Measurements from ENCODE around the gene C11orf91.

DNA sequence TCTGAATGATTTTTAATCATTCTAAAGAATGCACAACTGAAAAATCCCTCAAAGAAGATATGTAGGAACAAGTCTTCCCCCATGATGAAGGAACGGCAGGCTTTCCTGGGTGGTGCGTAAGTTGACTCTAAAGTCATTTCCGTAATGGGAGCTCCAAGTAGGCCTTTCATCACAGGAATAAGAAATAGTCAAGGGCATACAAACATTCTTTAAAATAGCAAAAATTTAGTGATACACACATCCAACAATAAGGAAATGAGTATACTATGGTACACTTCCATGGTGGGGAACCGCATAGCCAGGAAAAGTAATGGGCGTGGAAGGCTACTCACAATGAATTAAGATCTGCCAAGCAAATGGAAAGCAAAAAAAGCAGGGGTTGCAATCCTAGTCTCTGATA, 24.9 kb upstream of the C11orf91 start:
- TF ChIP-seq, protein P1, sequence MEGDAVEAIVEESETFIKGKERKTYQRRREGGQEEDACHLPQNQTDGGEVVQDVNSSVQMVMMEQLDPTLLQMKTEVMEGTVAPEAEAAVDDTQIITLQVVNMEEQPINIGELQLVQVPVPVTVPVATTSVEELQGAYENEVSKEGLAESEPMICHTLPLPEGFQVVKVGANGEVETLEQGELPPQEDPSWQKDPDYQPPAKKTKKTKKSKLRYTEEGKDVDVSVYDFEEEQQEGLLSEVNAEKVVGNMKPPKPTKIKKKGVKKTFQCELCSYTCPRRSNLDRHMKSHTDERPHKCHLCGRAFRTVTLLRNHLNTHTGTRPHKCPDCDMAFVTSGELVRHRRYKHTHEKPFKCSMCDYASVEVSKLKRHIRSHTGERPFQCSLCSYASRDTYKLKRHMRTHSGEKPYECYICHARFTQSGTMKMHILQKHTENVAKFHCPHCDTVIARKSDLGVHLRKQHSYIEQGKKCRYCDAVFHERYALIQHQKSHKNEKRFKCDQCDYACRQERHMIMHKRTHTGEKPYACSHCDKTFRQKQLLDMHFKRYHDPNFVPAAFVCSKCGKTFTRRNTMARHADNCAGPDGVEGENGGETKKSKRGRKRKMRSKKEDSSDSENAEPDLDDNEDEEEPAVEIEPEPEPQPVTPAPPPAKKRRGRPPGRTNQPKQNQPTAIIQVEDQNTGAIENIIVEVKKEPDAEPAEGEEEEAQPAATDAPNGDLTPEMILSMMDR (IDR thresholded peaks at IDR 0.05): no peak
- no peak for TF ChIP-seq POLR2AphosphoS5 (IDR thresholded peaks at IDR 0.05)
- no peak for TF ChIP-seq POLR2A (IDR thresholded peaks at IDR 0.05)
